Stimulated activated CD4-positive, alpha-beta T cell treated with anti-CD3 and anti-CD28 coated beads, Interleukin-1b, Interleukin-23, amount 100 ng/mL, for 4 hours (primary cell): ENCODE results near the gene FBXW9.
A peak's percentile ranks its signal among the peaks of the same experiment; 100 is the strongest.
"Not testable (repeated sequence)": the region's sequence is repeated elsewhere in the genome, so short reads cannot be mapped to it uniquely, and the experiment has no call there.

Source experiments
- DNase-seq, 2 donors: peaks; one replicate each; pipeline ENCODE4 v3.0.0-alpha.2; 2020; ENCODE audit warnings: low read depth in 2 of 2

FBXW9 gene

DNA sequence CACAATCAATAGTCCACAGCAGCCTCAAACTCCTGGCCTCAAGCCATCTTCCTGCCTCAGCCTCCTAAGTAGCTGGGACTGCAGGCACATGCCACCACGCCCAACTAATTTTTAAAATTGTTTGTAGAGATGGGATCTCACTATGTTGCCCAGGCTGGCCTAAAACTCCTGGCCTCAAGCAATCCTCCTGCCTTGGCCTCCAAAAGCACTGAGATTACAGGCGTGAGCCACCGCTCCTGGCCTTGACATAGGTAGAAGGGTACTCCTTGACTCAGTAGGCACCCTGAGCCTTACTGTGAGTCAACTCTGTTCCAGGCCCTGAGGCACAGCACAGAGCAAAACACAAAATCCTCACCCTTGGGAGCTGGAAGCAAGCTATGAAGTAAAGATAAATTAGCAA lies 19.5 kb upstream of the FBXW9 start:
- no peak for DNase-seq

DNA sequence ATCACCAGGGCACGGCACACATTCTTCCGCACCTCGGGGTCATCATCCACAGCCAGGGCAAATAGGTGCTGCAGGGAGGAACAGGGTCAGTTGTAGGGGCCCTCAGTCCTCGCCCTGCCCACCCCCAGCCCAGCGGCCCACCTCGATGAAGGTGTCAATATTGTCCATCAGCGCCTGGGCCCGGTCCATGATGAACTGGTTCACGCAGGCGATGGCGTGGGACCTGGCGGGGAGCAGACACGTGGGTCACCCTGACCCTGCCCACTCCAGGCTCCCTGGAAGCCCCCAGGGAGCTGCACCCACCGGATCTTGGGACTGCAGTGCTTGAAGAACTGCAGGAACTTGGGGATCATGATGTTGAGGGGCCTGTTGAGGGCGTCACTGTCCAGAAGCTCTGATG lies 18.7 kb upstream of the FBXW9 start:
- DNase-seq: no peak

DNA sequence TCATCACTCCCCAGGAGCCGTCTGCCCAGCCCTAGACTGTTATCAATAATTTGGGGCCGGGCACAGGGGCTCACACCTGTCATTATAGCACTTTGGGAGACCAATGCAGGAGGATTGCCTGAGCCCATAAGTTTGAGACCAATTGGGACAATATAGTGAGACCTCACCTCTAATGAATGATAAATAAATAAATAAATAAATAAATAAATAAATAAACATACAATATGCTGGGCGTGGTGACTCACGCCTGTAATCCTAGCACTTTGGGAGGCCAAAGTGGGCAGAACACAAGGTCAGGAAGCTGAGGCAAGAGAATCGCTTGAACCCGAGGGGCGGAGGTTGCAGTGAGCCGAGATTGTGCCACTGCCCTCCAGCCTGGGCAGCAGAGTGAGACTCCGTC lies 16.9 kb upstream of the FBXW9 start:
- DNase-seq: not testable (repeated sequence)

GRCh38 chr19:12712077-12712476 lies 15.6 kb upstream of the FBXW9 start:
- not testable (repeated sequence) for DNase-seq

DNA sequence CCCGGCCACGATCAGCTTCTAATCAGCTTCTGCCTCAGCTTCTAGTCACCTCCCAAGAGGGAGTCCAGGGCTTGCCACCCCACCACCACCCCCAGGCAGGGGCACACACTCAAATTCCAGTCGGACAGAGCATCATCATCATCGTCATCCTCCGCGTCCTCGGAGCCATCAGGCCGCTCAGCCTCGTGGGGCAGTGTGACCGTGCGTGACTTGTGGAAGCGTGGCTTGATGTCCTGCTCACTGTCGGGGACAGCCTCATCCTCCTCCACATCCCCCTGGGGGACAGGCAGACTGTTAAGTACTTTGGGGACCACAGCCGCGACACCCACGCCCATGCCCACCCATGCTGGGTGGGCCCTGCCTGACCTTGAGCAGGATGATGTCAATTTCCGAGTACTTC lies 14.8 kb upstream of the FBXW9 start:
- DNase-seq: no peak

DNA sequence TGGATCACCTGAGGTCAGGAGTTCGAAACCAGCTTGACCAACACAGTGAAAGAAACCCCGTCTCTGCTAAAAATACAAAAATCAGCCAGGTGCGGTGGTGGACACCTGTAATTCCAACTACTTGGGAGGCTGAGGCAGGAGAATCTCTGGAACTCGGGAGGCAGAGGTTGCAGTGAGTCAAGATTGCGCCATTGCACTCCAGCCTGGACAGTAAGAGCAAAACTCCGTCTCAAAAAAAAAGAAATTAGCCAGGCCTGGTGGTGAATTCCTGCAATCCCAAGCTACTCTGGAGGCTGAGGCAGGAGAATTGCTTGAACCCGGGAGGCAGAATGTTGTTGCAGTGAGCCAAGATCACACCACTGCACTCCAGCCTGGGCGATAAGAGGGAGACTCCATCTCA lies 12.2 kb upstream of the FBXW9 start:
- no peak for DNase-seq

DNA sequence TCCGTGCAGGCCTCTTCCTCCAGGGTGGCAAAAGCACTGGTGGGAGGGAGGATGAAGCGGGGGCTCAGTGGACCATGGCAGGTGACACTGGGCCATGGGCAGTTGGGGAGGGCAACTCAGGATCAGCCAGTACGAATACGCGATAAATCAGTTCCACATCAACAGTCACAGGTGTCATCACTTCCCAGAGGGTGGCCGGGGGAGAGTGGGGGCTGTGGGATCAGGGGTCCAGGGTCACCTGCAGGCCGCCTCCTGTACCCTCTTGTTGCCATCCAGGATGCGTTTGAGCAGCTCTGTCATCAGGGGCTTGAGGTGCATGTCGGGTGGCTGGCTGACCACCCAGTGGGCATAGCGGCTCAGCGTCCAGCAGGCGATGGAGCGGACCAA lies 9.9 kb upstream of the FBXW9 start:
- no peak for DNase-seq

- DNase-seq: no peak
Observed at GRCh38 chr19:12705654-12706331, 9.4 kb upstream of the FBXW9 start.

- no peak for DNase-seq
Observed at GRCh38 chr19:12705169-12705568, 8.7 kb upstream of the FBXW9 start.

GRCh38 chr19:12703046-12703445 lies 6.6 kb upstream of the FBXW9 start:
- no peak for DNase-seq

GRCh38 chr19:12701596-12702282 lies 5.3 kb upstream of the FBXW9 start:
- no peak for DNase-seq

GRCh38 chr19:12698138-12698537 lies 1.7 kb upstream of the FBXW9 start:
- no peak for DNase-seq

DNA sequence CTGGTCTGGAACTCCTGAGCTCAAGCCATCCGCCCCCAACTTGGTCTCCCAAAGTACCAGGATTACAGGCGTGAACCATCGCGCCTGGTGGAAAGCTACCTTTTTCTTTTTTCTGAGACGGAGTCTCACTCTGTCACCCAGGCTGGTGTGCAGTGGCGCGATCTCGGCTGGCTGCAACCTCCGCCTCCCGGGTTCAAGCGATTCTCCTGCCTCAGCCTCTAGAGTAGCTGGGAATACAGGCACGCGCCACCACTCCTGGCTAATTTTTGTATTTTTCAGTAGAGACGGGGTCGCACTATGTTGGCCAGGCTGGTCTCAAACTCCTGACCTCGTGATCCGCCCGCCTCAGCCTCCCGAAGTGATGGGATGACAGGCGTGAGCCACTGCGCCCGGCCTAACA lies 994 bp upstream of the FBXW9 start:
- DNase-seq: not testable (repeated sequence)

- DNase-seq: peak in 1 of 2 donors; percentile 31
Observed at GRCh38 chr19:12695997-12696365, 450 bp downstream of the FBXW9 start.

DNA sequence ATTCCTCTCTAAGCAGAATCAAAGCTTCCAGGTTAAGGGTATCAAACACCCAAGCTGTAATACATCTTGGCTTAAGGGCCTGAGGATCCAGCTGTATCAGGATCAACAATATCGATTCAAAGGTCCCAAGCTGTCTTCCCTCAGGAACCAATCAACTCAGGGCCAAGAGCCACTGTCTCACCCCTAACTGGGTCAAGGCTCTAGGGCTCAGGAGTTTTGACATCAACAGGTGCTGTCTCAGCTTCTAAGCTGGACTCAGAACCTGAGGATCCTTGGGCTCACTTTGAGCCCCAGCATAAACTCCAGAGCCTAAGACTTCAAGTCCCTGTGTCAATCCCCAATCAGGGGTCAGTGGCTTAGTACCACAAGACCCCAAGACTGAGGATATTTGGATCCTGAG lies 917 bp downstream of the FBXW9 start:
- no peak for DNase-seq

GRCh38 chr19:12695096-12695495 lies 1.3 kb downstream of the FBXW9 start:
- no peak for DNase-seq

DNA sequence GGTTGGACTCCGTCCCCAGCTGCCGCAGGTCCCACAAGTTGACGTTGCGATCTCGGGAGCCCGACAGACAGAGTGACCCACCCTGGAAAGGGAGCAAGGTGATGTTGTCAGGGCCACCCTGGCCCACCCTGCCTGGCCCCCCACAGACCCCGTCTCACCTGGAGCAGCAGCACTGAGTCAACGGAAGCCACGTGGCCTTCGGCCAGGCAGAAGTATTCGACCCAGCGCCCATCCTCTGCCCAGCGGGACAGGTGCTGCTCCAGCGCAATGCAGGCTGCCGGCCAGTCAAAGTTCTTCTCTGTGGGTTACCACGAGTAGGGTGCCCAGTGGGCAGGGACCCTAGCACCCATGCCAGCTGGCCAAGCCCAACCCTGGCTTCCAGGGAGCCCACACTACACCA lies 1.8 kb downstream of the FBXW9 start:
- no peak for DNase-seq

GRCh38 chr19:12692960-12693359 lies 3.5 kb downstream of the FBXW9 start:
- DNase-seq: no peak

- DNase-seq: no peak
Observed at GRCh38 chr19:12689581-12690216, 6.7 kb downstream of the FBXW9 start.

- no peak for DNase-seq
Observed at GRCh38 chr19:12689012-12689411, 7.4 kb downstream of the FBXW9 start.

- DNase-seq: no peak
Observed at GRCh38 chr19:12687496-12688196, 8.8 kb downstream of the FBXW9 start, which contains the start of gene GNG14. GNG14 (plus strand) TSS chr19:12687998; CDS start chr19:12688049, 51 bp downstream.

- no peak for DNase-seq
Observed at GRCh38 chr19:12685831-12686230, 10.6 kb downstream of the FBXW9 start.
